Mesothelial cell of epicardium (in vitro differentiated cells): ENCODE data around the gene LAMB1. TPM values are rescaled to one million over a fixed set of nuclear protein-coding genes. Genes with fewer than 3 reads are reported as not detected.
A peak's percentile ranks its signal among the peaks of the same experiment; 100 is the strongest.

ENCODE experiments used
- DNase-seq, 2 experiments: peaks; one replicate each; pipeline ENCODE4 v3.0.0; 2021; ENCODE audit warnings: low spot score in 2 of 2; ENCODE audit not compliant: unreplicated experiment in 2 of 2
- H3K27ac Mint-ChIP-seq: 2 replicates; pipeline ENCODE4 v1.8.0; 2021; ENCODE audit warnings: mixed read lengths
- H3K27me3 Mint-ChIP-seq: 2 replicates; pipeline ENCODE4 v1.8.0; 2021; ENCODE audit warnings: low read depth, mixed read lengths
- H3K36me3 Mint-ChIP-seq: 2 replicates; pipeline ENCODE4 v1.8.0; 2021; ENCODE audit warnings: mixed read lengths
- H3K4me1 Mint-ChIP-seq: 2 replicates; pipeline ENCODE4 v1.8.0; 2021; ENCODE audit warnings: mixed read lengths
- H3K4me3 Mint-ChIP-seq: 2 replicates; pipeline ENCODE4 v1.8.0; 2021; ENCODE audit warnings: mild to moderate bottlenecking, moderate library complexity, mixed read lengths
- H3K9me3 Mint-ChIP-seq: 2 replicates; pipeline ENCODE4 v1.8.0; 2021; ENCODE audit warnings: mixed read lengths
- total RNA-seq: library from RNA; stranded (reverse); gene quantifications from 3 replicates; pipeline ENCODE4 v1.2.1, GENCODE V29; 2021
- TF ChIP-seq, protein P1 (sequence below): fragments of 200-600 bp; sonication (generic); IDR thresholded peaks from one replicate; pipeline ENCODE4 v1.5.0; 2021; ENCODE audit warnings: antibody characterized with exemption; ENCODE audit not compliant: unreplicated experiment

The LAMB1 gene
- total RNA-seq, 1 donor from 2014 or later = 593 TPM

DNA sequence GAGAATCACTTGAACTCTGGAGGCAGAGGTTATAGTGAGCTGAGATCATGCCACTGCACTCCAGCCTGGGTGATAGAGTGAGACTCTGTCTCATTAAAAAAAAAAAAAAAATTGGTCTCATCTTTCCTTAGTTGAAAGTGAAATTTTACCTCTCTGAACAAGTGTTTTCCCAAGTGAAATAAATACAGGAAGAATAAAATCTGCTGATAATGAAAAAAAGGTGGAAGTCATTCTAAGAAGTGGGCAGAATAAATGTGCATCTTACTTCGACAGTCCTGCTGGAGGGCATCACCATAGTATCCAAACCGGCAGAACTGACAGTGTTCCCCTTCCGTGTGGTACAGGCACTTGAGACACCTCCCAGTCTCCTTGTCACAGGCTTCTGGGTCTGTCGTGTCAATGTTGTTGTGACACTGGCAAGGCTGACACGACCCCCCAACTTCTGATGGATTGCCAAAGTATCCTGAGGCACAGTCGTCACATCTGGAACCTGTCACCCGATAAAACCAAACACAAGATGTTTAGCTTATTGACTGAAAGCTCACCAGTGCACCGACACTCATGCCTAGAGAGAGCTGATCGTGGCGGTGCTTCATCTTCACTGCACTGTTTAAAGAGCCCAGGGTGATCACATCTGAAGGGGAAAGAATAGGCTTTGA lies 49.6 kb downstream of the LAMB1 start:
- Mint-ChIP-seq H3K4me3 (no peak overlapping the region), H3K9me3 (no peaks in the 10 kb centered on the region), H3K4me1 (peaks cover 44% of the 10 kb centered on the region), H3K36me3 (peaks cover 54% of the 10 kb centered on the region), H3K27me3 (no peaks in the 10 kb centered on the region), H3K27ac (peak overlapping the region; percentile 95)
- DNase-seq = no peak
- TF ChIP-seq, protein P1, sequence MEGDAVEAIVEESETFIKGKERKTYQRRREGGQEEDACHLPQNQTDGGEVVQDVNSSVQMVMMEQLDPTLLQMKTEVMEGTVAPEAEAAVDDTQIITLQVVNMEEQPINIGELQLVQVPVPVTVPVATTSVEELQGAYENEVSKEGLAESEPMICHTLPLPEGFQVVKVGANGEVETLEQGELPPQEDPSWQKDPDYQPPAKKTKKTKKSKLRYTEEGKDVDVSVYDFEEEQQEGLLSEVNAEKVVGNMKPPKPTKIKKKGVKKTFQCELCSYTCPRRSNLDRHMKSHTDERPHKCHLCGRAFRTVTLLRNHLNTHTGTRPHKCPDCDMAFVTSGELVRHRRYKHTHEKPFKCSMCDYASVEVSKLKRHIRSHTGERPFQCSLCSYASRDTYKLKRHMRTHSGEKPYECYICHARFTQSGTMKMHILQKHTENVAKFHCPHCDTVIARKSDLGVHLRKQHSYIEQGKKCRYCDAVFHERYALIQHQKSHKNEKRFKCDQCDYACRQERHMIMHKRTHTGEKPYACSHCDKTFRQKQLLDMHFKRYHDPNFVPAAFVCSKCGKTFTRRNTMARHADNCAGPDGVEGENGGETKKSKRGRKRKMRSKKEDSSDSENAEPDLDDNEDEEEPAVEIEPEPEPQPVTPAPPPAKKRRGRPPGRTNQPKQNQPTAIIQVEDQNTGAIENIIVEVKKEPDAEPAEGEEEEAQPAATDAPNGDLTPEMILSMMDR = no peak

DNA sequence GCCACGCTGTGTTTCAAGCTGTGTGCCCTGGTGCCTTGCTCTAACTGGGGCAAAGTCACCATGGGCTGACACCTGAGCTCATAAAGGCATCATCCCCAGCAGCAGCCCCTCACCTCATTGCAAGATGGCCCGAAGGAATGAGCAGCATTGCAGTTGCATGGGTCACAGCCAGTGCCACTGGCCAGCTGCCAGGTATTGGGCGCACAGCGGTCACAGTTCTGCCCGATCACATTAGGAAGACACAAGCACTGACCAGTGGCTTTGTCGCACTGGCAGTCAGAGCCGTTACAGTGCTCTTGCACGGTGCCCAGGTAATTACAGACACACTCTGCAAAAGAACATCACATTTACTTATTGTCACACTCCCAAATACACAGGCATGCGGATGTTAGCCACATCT lies 51.1 kb downstream of the LAMB1 start:
- TF ChIP-seq, protein P1 = no peak
- no peaks in the 10 kb centered on the region for H3K27me3 Mint-ChIP-seq
- H3K27ac Mint-ChIP-seq = peak overlapping the region; percentile 95
- peaks cover 54% of the 10 kb centered on the region for H3K36me3 Mint-ChIP-seq
- H3K9me3 Mint-ChIP-seq = no peaks in the 10 kb centered on the region
- peaks cover 55% of the 10 kb centered on the region for H3K4me1 Mint-ChIP-seq
- no peak overlapping the region for H3K4me3 Mint-ChIP-seq
- no peak for DNase-seq

GRCh38 chr7:107951172-107951787 lies 51.7 kb downstream of the LAMB1 start:
- no peaks in the 10 kb centered on the region for H3K9me3 Mint-ChIP-seq
- no peak overlapping the region for H3K4me3 Mint-ChIP-seq
- H3K27ac Mint-ChIP-seq = peak overlapping the region; percentile 95
- H3K27me3 Mint-ChIP-seq = no peaks in the 10 kb centered on the region
- no peak for DNase-seq
- TF ChIP-seq, protein P1 = no peak
- peaks cover 53% of the 10 kb centered on the region for H3K36me3 Mint-ChIP-seq
- H3K4me1 Mint-ChIP-seq = peaks cover 60% of the 10 kb centered on the region

DNA sequence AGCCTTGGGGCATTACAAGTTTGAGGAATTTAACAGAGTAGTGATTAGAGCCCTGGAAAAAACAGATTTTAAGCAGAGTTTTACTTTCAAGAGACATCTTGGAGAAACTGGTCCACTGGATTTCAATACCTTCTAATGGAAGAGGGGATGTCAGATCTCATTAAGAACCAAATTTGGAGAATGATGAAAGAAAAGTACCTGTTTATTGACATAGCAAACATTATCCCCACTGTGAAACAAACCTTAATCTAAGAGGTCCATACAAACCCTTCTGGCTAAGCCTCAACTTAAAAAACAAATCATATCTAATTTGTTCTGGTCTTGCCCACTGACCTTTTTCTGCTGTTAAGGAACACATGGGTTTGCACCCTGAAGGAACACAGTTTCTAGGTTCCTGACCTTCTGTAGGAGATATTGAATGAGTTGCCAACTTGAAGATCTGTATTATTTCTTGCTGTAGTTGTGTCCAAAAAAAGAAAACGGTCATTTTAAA lies 53.5 kb downstream of the LAMB1 start:
- peaks cover 51% of the 10 kb centered on the region for H3K36me3 Mint-ChIP-seq
- peaks cover 63% of the 10 kb centered on the region for H3K4me1 Mint-ChIP-seq
- DNase-seq = no peak
- TF ChIP-seq, protein P1 = no peak
- H3K27ac Mint-ChIP-seq = peak overlapping the region; percentile 68
- no peaks in the 10 kb centered on the region for H3K9me3 Mint-ChIP-seq
- H3K27me3 Mint-ChIP-seq = no peaks in the 10 kb centered on the region
- no peak overlapping the region for H3K4me3 Mint-ChIP-seq

GRCh38 chr7:107948645-107949442 lies 54.1 kb downstream of the LAMB1 start:
- TF ChIP-seq, protein P1 = no peak
- no peaks in the 10 kb centered on the region for H3K9me3 Mint-ChIP-seq
- H3K4me3 Mint-ChIP-seq = no peak overlapping the region
- peak overlapping the region; percentile 81 for H3K27ac Mint-ChIP-seq
- no peak for DNase-seq
- peaks cover 57% of the 10 kb centered on the region for H3K36me3 Mint-ChIP-seq
- H3K4me1 Mint-ChIP-seq = peaks cover 64% of the 10 kb centered on the region
- no peaks in the 10 kb centered on the region for H3K27me3 Mint-ChIP-seq
